GM21367 (cell line): ENCODE results near the gene MMADHC.

Experiments used
- ATAC-seq: cut with Tn5 transposase; IDR thresholded peaks from one replicate; pipeline ENCODE4 v1.9.1; 2021; ENCODE audit not compliant: unreplicated experiment

Gene MMADHC

DNA sequence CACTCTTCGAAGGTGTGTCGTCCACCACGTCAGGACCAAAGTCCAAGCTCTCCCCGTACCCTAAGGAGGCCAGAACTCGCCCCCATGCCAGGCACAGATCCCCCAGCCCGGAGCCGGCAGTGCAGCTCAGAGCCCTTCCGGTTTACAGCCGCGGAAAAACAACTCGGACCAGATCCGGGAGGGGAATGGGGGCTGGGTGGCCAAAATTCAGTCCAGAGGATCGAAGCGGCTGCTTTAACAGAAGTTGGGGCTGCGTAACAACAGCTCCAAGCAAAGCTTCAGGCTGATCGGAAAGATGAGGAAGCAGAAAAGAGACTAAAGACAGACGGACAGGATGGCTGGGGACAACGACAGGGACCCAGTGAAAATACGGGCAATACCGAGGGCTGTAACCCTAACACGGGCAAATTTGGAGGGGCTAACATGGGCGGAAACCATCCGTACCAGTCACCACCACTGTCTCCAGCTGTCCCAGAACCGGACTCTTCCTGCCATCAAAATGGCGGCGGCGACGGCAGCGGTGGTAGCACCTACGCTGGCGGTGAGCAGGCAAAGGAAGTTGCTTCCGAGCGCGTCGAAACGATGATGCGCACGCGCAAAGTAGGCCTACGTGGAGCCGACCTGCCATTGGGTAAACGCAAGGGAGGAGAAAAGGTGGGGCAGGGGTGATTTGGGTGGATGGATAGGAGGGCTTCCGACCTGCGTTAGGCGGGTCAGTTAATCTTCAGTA is at the start of gene MMADHC:
Gene MMADHC (minus strand): TSS at position 556 of the 730 bp plus-strand sequence. CDS start 678 bp downstream, outside the sequence.
- ATAC-seq: peak; percentile 98

GRCh38 chr2:149634103-149634502 is 46.5 kb upstream of the MMADHC start:
- no peak for ATAC-seq

- no peak for ATAC-seq
These were observed 42.9 kb upstream of the MMADHC start for GRCh38 chr2:149630445-149630844.

- ATAC-seq: no peak
These were observed 41.5 kb upstream of the MMADHC start for GRCh38 chr2:149629026-149629425.

DNA sequence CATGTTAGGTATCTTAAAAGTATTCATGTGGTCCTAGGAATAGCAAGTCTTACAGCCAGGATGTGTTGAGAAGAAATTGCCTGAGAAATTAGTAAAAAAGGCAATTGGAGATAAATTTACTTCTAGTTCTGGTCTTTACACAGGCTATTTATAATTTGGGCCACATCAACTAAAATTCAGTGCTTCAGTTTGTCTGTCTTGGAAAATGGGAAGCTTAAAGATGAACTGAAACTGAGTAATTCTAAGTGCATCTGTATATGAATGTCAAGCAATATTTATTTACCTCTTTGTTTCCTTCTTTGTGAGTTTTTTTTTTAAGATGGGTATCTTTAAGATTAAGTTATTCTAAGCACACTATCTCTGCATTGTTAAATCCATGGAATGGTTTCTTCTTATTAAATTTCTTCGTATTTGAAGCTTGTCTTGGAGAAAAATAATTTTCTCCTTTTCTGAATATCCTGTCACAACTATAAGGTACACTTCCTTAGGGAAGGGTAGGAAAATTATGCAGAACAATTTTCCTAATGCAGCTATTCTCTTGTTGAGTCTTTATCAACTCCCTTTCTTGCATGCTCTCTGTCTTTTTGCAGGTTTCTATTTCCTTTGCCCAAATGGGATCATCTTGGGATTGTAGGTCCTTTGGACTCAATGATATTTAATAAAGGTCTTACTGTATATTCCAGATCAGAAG is 39.7 kb upstream of the MMADHC start:
- no peak for ATAC-seq

GRCh38 chr2:149625671-149626070 is 38.1 kb upstream of the MMADHC start:
- no peak for ATAC-seq

- ATAC-seq: no peak
These were observed 37.7 kb upstream of the MMADHC start for GRCh38 chr2:149625271-149625670.

DNA sequence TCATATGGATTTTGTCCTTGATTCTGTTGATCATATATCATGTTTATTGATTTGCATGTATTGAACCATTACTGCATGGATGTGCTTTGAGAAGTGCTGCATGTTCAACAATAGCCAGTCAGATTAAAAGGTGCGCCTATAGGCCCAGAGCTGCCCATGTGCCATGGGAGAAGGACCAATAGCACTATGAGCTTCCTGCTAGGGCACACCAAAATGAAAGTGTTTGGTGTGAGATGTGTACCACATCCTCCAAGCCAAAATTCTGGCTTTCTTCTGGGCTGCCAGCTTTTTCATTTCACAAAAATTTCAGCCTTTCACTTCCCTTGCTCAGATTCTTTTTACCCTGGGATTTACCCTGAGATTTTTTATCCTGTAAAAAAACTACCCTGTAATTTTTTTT is 34.8 kb upstream of the MMADHC start:
- ATAC-seq: no peak

- ATAC-seq: no peak
These were observed 29.9 kb upstream of the MMADHC start for GRCh38 chr2:149617476-149617875.

- no peak for ATAC-seq
These were observed 29.3 kb upstream of the MMADHC start for GRCh38 chr2:149616681-149617456.

DNA sequence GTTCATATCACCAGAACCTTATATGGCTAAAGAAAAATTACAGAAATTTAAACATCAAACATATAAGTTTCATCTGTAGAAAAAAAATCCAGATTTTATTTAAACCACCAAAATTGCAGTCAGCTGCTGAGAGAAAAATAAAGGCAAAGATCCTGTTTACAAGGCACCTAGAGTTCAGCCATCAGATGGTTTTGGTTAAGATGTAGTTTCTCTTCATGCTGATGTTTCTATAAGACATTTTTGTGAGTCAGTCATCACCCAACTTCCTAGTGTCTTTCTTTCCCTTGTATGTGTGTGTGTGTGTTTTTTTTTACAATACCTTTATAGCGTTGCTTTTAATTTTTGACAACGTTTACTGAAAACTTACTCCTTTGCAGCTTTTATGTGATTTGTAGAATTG is 26.1 kb upstream of the MMADHC start:
- no peak for ATAC-seq

DNA sequence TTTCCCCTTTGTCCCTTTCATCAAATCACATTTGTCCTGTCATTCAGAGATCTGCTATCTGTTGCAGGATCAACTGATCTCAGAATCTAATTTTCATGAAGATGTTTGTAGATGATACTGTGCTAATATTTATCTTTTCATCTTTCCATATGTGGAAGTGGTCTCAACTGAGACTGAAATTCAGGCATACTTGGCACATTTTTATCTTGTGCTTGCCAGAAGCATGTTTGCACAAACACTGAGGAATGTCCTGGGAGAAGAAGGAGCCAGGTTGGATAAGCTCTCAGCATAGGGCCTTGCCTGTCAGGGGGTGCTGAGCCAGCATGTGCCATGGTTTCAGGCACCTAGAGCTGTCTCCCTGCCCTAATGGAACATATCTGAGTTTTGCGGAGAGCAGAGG is 24.5 kb upstream of the MMADHC start:
- no peak for ATAC-seq

- ATAC-seq: no peak
These were observed 23.7 kb upstream of the MMADHC start for GRCh38 chr2:149611100-149611820.

GRCh38 chr2:149606251-149606811 is 18.8 kb upstream of the MMADHC start:
- no peak for ATAC-seq

DNA sequence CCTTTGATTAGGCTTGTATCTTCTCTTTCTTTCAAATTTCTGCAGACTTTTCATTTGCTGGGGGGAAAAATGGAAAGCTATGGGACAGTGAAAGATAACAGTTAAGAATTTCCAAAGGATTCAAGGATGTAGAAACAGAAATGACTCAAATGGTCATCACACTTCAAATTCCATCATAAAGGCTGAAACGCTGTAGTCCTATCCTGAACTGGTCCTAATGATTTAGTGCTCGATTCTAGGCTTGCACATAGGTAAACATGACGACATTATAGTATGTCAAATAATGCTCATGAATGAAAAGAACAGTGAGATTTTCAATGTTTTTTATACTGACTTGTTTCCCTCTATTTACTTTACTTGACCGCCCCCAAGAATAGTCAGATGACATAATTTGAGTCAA is 15.7 kb upstream of the MMADHC start:
- no peak for ATAC-seq

- ATAC-seq: no peak
These were observed 13.7 kb upstream of the MMADHC start for GRCh38 chr2:149601141-149601796.

DNA sequence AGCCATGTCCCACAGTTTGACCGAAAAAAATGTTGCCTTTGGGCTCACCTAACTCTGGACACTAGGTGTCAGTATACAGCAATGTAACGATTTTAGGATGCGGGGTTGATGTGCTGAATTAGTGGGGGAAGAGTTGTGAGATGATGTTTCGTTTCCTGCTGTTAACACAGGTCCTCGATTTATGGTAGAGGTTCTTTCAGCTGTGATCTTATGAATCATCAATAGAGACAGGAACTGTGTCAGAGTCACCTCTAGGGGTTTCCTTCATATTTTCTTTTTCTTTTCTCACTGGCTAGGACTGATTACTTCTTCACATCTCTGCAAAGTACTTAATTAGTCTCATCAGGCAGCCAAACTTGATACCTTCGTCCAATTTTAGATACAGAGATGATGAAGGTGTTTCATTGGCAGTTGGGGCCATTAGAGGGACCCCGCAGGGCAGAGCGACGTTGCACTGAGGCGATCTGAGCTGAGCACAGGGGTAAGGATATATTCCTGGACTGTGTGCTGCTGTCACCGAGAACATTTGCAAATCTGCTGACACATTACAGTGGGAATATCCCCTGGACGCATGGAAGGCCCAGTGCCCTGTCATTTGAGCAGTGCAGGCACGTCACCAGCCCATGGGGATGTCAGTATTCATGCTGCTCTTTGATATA is 10.2 kb upstream of the MMADHC start:
- peak; percentile 97 for ATAC-seq

DNA sequence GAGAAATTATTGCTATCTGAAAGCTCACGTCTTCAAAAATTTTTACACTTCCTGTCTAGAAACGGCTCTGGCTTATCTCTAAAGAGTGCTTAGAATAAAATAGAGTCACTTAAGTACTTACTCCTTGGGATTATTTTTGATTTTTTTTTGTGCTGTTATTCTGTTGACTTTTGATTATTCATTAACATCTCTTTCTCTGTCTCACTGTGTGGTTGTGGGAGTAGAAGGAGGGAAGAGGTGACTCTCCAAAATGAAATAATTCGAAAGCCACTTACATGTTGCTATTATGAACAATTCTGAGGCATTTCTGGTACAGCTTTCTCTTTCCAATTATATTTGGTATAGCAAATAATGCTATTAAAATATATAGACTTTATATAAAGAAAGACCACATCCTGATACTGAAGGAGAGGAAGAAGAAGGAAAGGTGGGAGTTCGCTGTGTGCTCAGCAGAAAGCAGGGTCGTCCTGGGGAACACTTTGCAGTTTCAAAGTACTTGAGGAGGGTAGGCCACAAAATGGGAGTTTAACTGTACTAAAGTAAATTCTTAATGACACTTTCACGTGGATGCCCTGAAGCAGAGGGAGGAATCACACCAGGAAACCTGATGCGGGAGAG is 9.6 kb upstream of the MMADHC start:
- ATAC-seq: no peak

GRCh38 chr2:149596471-149596870 is 8.9 kb upstream of the MMADHC start:
- ATAC-seq: no peak
